Measurements from ENCODE around the gene CENPQ. TPM values are rescaled to one million over a fixed set of nuclear protein-coding genes. Genes with fewer than 3 reads are reported as not detected.

The CENPQ gene
- total RNA-seq, 4 donors from 2014 or later = 2.4 to 4.0 (median 3.6) TPM

GRCh38 chr6:49430187-49430586, 33.0 kb upstream of the CENPQ start:
- Histone ChIP-seq H3K27ac (no peak overlapping the region), H3K9me3 (no peaks in the 10 kb centered on the region), H3K27me3 (no peaks in the 10 kb centered on the region), H3K36me3 (peaks cover 52% of the 10 kb centered on the region), H3K4me1 (no peaks in the 10 kb centered on the region), H3K4me3 (no peak overlapping the region)
- DNase-seq (ENCODE audit: low spot score in 2 of 2) = no peak
- no peak for TF ChIP-seq POLR2AphosphoS5 (IDR thresholded peaks at IDR 0.05)
- no peak for TF ChIP-seq CTCF (IDR thresholded peaks at IDR 0.05)
- TF ChIP-seq EP300 (IDR thresholded peaks at IDR 0.05) = no peak
- TF ChIP-seq POLR2A (IDR thresholded peaks at IDR 0.05) = no peak
- 42% methylated on average over 2 of the region's 2 CpGs for WGBS

GRCh38 chr6:49430866-49431265, 32.3 kb upstream of the CENPQ start:
- WGBS = 92% methylated on average over 1 of the region's 1 CpG
- Histone ChIP-seq H3K4me3 (no peak overlapping the region), H3K27ac (no peak overlapping the region), H3K9me3 (no peaks in the 10 kb centered on the region), H3K4me1 (no peaks in the 10 kb centered on the region), H3K27me3 (no peaks in the 10 kb centered on the region), H3K36me3 (peaks cover 59% of the 10 kb centered on the region)
- TF ChIP-seq CTCF (IDR thresholded peaks at IDR 0.05) (no peak), EP300 (IDR thresholded peaks at IDR 0.05) (no peak), POLR2AphosphoS5 (IDR thresholded peaks at IDR 0.05) (no peak), POLR2A (IDR thresholded peaks at IDR 0.05) (no peak)
- DNase-seq (ENCODE audit: low spot score in 2 of 2) = no peak

- peaks cover 70% of the 10 kb centered on the region for H3K36me3 ChIP-seq
Measured at GRCh38 chr6:49453221-49453620, 9.9 kb upstream of the CENPQ start.

GRCh38 chr6:49454787-49455709, 8.1 kb upstream of the CENPQ start:
- no peaks in the 10 kb centered on the region for H3K9me3 ChIP-seq
- H3K4me3 ChIP-seq = no peak overlapping the region
- H3K27me3 ChIP-seq = no peaks in the 10 kb centered on the region
- WGBS = 94% methylated on average over 3 of the region's 3 CpGs
- TF ChIP-seq POLR2AphosphoS5 (IDR thresholded peaks at IDR 0.05) (no peak), CTCF (IDR thresholded peaks at IDR 0.05) (no peak)
- no peak for DNase-seq (ENCODE audit: low spot score in 2 of 2)
- peaks cover 62% of the 10 kb centered on the region for H3K36me3 ChIP-seq
- H3K4me1 ChIP-seq = peaks cover 3% of the 10 kb centered on the region
- H3K27ac ChIP-seq = no peak overlapping the region

More at GRCh38 chr6:49453221-49453620, 9.9 kb upstream of the CENPQ start:
- TF ChIP-seq CTCF (IDR thresholded peaks at IDR 0.05) (peak in 1 of 2 donors; percentile 21), EP300 (IDR thresholded peaks at IDR 0.05) (no peak)
- no peak for DNase-seq (ENCODE audit: low spot score in 2 of 2)
- WGBS = 54% methylated on average over 2 of the region's 2 CpGs
- Histone ChIP-seq H3K4me3 (no peak overlapping the region), H3K4me1 (no peaks in the 10 kb centered on the region), H3K27me3 (no peaks in the 10 kb centered on the region), H3K27ac (no peak overlapping the region), H3K9me3 (no peaks in the 10 kb centered on the region)

GRCh38 chr6:49457771-49458170, 5.4 kb upstream of the CENPQ start:
- DNase-seq (ENCODE audit: low spot score in 2 of 2) = no peak
- TF ChIP-seq CTCF (IDR thresholded peaks at IDR 0.05) = no peak
- TF ChIP-seq POLR2AphosphoS5 (IDR thresholded peaks at IDR 0.05) = no peak
- 67% methylated on average over 4 of the region's 4 CpGs for WGBS
- H3K4me3 ChIP-seq = no peak overlapping the region
- H3K27ac ChIP-seq = no peak overlapping the region
- peaks cover 41% of the 10 kb centered on the region for H3K36me3 ChIP-seq
- no peaks in the 10 kb centered on the region for H3K9me3 ChIP-seq
- H3K4me1 ChIP-seq = peaks cover 29% of the 10 kb centered on the region
- no peaks in the 10 kb centered on the region for H3K27me3 ChIP-seq
